ENCODE results near the gene VARS2.

VARS2 gene

GRCh38 chr6:30974490-30975252 is 60.6 kb downstream of the VARS2 start:
- Mint-ChIP-seq H3K36me3 (ENCODE audit: low read depth) (no peaks in the 10 kb centered on the region), H3K9me3 (no peaks in the 10 kb centered on the region), H3K4me1 (peaks cover 7% of the 10 kb centered on the region), H3K4me3 (no peak overlapping the region), H3K27me3 (ENCODE audit: low read depth, poor library complexity) (peaks cover 11% of the 10 kb centered on the region), H3K27ac (no peak overlapping the region)
- TF ChIP-seq, protein P1, sequence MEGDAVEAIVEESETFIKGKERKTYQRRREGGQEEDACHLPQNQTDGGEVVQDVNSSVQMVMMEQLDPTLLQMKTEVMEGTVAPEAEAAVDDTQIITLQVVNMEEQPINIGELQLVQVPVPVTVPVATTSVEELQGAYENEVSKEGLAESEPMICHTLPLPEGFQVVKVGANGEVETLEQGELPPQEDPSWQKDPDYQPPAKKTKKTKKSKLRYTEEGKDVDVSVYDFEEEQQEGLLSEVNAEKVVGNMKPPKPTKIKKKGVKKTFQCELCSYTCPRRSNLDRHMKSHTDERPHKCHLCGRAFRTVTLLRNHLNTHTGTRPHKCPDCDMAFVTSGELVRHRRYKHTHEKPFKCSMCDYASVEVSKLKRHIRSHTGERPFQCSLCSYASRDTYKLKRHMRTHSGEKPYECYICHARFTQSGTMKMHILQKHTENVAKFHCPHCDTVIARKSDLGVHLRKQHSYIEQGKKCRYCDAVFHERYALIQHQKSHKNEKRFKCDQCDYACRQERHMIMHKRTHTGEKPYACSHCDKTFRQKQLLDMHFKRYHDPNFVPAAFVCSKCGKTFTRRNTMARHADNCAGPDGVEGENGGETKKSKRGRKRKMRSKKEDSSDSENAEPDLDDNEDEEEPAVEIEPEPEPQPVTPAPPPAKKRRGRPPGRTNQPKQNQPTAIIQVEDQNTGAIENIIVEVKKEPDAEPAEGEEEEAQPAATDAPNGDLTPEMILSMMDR (IDR thresholded peaks at IDR 0.05), result no peak
- no peak for DNase-seq

Data from nephron progenitor cell (in vitro differentiated cells).